H1 (cell line): Measurements from ENCODE around the gene HNRNPU.

Experiments
- EGR1 ChIP-seq: IDR thresholded peaks from 2 replicates; pipeline ENCODE4 v1.6.1; 2011; ENCODE audit warnings: low read depth, low read length, borderline replicate concordance
- RNF2 ChIP-seq: fragments of 200-900, 300-1000 bp; sonication (generic); IDR thresholded peaks from 2 replicates; pipeline ENCODE4 v1.7.1; 2016; ENCODE audit warnings: borderline replicate concordance, low read depth, mild to moderate bottlenecking, antibody characterized with exemption, low read length; ENCODE audit not compliant: poor library complexity, severe bottlenecking; ENCODE audit errors: missing control alignments

DNA sequence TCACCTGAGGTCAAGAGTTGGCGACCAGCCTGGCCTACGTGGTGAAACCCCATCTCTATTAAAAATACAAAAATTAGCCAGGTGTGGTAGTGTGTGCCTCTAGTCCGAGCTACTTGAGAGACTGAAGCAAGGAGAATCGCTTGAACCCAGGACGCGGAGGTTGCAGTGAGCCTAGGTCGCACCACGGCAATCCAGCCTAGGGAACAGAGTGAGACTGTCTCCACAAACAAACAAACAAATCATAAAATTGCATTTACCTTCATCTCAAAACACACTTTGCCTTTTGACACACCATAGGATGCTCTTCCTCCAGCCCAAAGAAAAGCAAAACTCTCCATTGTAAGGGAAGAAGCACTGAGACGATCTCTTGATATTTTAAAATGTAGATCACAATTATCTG, 4.3 kb downstream of the HNRNPU start:
- TF ChIP-seq EGR1 = no peak
- TF ChIP-seq RNF2 = no peak
